Measurements from ENCODE around the gene ISOC2. TPM values are rescaled to one million over a fixed set of nuclear protein-coding genes. Genes with fewer than 3 reads are reported as not detected.

The ISOC2 gene
- total and polyA plus RNA-seq, 9 of the 15 experiments (the other 6 are each of a cell fraction or from before 2014, with no cell fraction given), result 1.2 to 229 (median 58.3) TPM

- TF ChIP-seq XRCC4 (IDR thresholded peaks at IDR 0.05; ENCODE audit: extremely low read depth, insufficient read depth, insufficient read length), result no peak
- TF ChIP-seq MTA3 (IDR thresholded peaks at IDR 0.05; ENCODE audit: borderline replicate concordance), result no peak
- TF ChIP-seq EGR1 (conservative IDR thresholded peaks at IDR 0.05), result no peak
- no peak for TF ChIP-seq TBP (optimal IDR thresholded peaks at IDR 0.05; ENCODE audit: low read depth, low read length)
- TF ChIP-seq LEF1 (IDR thresholded peaks at IDR 0.05), result no peak
- 0 out of 2 replicates have a peak, but pooled peaks have one; percentile 60 for TF ChIP-seq ATF6 (CRISPR knock-in tag; IDR thresholded peaks at IDR 0.05)
- no peak for TF ChIP-seq NUFIP1 (IDR thresholded peaks at IDR 0.05; ENCODE audit: partially characterized antibody)
- no peak for TF ChIP-seq RHOXF2B (CRISPR knock-in tag; conservative IDR thresholded peaks at IDR 0.05)
- no peak for TF ChIP-seq TRIM25 (IDR thresholded peaks at IDR 0.05; ENCODE audit: borderline replicate concordance)
- TF ChIP-seq PHF8 (IDR thresholded peaks at IDR 0.05; ENCODE audit: borderline replicate concordance, low read length), result no peak
- no peak for TF ChIP-seq ZNF274 (IDR thresholded peaks at IDR 0.05; ENCODE audit: borderline replicate concordance, low read depth, low read length)
- no peak for TF ChIP-seq BRD9 (IDR thresholded peaks at IDR 0.05; ENCODE audit: low read depth, partially characterized antibody)
- no peak for TF ChIP-seq ZFX (CRISPR knock-in tag; IDR thresholded peaks at IDR 0.05)
- no peak for TF ChIP-seq WHSC1 (IDR thresholded peaks at IDR 0.05; ENCODE audit: low read length)
- no peak for TF ChIP-seq PHTF2 (CRISPR knock-in tag; IDR thresholded peaks at IDR 0.05)
- no peak for TF ChIP-seq NR2F6 (CRISPR knock-in tag; IDR thresholded peaks at IDR 0.05)
- no peak for TF ChIP-seq TRIM24 (IDR thresholded peaks at IDR 0.05)
- TF ChIP-seq ZFP1 (CRISPR knock-in tag; IDR thresholded peaks at IDR 0.05), result no peak
- TF ChIP-seq SMAD1 (IDR thresholded peaks at IDR 0.05; ENCODE audit: low read depth, low read length, partially characterized antibody), result no peak
- no peak for TF ChIP-seq DEAF1 (CRISPR knock-in tag; IDR thresholded peaks at IDR 0.05)
- TF ChIP-seq RBFOX2 (IDR thresholded peaks at IDR 0.05; ENCODE audit: low read depth, low read length), result no peak
- no peak for TF ChIP-seq SAFB2 (IDR thresholded peaks at IDR 0.05; ENCODE audit: borderline replicate concordance, low read depth, low read length, severe bottlenecking)
- TF ChIP-seq ARID1B (IDR thresholded peaks at IDR 0.05), result no peak
- TF ChIP-seq RBBP5 (IDR thresholded peaks at IDR 0.05; ENCODE audit: borderline replicate concordance, insufficient read depth, low read length, poor library complexity, severe bottlenecking), result no peak
- no peak for TF ChIP-seq MED1 (CRISPR knock-in tag; IDR thresholded peaks at IDR 0.05; ENCODE audit: borderline replicate concordance)
- no peak for TF ChIP-seq FUS (optimal IDR thresholded peaks at IDR 0.05; ENCODE audit: low read depth, low read length)
Observed at GRCh38 chr19:55437410-55437809, 24.0 kb downstream of the ISOC2 start (continued).
